EH (cell line): ENCODE data around the gene MKX.

ENCODE experiments used
- DNase-seq: peaks from one replicate; pipeline ENCODE4 v3.0.0-alpha.2; 2015; ENCODE audit warnings: low read depth

MKX gene

DNA sequence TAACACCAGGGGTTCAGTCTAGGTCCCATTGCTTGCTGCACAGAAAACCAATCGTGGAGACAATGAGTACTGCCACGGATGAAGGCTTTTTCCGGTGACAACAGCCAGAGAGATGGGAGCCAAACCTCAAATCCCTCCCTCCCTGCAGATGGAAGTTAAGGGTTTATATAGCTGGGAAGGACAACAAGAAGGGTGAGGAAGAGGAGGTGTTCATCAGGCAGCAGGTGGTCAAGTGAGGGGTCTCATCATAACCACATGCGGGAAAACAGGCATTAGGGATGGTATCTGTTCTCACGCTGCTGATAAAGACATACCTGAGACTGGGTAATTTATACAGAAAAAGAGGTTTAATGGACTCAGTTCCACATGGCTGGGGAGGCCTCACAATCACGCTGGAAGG is 91.3 kb downstream of the MKX start:
- no peak for DNase-seq

DNA sequence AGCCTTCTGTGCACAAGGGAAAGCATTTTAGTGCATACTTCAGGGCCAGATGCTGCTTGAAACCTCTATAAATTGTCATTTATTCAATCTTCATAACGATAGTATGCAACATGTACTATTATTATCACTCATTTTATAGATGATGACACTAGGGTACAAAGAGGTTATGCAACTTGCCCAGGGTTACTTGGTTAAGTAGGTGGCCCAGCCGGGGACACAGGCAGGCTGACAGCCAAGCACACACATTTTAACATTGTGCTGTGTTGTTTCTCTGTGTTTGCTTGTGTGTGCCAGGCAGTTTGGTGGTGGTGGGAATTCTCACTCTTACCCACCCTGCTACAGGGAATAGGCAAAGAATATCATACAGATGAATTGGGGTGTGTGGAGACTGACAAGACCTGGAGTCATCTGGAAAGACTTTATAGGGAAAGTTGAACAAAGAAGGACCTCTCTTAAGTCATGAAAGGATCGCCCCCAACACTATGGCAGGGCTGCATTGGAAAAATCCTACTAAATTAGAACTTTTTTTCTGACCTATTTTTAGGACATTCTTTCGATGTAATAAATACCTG is 98.9 kb downstream of the MKX start:
- no peak for DNase-seq

- DNase-seq, result peak; percentile 84
Measured at GRCh38 chr10:27646194-27646593, 99.4 kb downstream of the MKX start.

GRCh38 chr10:27644307-27644939 is 101.2 kb downstream of the MKX start:
- no peak for DNase-seq

GRCh38 chr10:27643301-27643700 is 102.3 kb downstream of the MKX start:
- no peak for DNase-seq

DNA sequence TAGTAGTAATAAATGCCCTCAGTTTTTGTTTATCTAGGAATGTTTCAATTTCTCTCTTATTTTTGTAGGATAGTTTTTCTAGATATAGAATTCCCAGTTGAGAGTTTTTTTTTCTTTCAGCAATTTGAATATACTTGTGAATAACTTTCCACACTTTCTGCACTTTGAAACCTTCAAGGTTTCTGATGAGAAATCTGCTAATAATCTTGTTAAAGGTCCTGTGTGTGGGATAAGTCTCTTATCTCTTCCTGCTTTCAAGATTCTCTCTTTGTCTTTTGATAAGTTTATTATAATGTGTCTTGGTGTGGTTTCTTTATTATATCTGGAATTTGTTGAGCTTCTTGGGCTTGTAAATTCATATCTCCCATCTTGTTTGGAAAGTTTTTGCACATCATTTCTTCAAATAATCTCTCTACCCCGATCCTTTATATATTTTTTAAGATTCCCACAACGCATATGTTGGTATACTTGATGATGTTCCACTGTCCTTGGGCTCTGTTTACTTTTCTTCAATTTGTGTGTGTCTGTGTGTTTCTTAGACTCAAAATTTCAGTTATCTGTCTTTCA is 103.5 kb downstream of the MKX start:
- DNase-seq, result no peak

DNA sequence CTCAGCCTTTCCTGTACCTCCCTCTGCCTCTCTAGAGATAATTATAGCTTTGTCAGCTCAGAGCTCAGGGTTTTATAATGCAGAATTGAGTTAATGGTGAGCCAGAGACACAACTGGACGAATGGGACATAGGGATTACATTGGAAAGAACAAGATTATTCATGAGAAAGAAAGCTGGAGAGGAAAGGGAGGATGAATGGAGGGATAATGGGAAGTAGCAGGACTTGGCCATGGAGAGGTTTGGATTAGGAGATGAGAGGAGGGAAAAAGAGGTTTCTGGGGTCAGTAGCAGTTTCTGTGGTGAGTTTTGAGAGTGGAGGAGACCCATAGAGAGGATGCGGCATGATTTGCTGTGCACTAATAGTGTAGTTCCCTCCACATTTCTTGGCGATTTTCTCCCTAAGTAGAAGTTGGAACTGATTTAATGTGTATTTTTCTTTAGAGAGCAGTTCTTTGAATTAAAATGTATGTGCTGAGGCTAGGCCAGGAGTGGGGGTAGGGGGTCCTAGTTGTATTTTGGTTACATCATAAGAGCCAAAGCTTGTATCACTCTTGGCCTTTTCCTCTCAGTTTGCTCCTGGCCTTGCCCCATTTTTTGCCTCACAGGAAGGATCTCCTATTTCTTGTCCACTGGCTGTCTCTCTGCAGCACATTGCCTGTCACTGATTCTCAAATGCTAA is 107.4 kb downstream of the MKX start:
- no peak for DNase-seq

GRCh38 chr10:27637601-27638000 is 108.0 kb downstream of the MKX start:
- peak; percentile 83 for DNase-seq

- no peak for DNase-seq
Measured at GRCh38 chr10:27636816-27637215, 108.8 kb downstream of the MKX start.

- DNase-seq, result no peak
Measured at GRCh38 chr10:27635699-27636270, 109.8 kb downstream of the MKX start.

DNA sequence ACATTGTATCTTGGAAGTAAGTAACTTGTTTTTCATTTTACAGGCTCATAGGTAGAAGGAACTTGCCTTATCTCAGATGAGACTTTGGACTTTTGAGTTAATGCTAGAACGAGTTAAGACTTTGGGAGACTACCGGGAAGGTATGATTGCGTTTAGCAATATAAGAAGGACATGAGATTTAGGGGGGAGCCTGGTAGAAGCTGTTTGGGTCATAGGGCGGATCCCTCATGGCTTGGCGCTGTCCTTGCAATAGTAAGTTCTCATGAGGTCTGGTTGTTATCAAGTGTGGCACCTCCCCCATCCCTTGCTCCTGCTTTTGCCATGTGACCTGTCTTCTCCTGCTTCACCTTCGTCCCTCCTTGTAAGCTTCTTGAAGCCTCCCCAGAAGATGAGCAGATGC is 110.3 kb downstream of the MKX start:
- no peak for DNase-seq

DNA sequence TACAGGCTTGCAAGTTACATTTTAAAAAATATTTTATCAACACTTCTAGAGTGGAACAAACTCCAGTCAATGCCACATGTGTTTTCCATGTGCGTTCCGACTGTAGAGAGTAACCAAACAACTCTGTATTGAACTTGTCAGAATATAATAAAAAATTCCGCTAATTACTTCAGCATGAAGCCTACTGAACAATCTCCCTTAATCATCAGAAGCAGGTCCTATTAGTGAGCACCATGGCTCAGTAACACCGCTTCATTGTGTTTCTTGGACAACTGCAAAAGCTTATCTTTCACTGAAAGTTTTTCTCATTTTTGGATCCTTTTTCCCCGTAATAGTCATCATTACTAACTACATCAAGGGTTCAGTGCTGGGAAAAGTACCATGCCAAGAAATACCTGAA is 117.0 kb downstream of the MKX start:
- DNase-seq, result peak; percentile 15

DNA sequence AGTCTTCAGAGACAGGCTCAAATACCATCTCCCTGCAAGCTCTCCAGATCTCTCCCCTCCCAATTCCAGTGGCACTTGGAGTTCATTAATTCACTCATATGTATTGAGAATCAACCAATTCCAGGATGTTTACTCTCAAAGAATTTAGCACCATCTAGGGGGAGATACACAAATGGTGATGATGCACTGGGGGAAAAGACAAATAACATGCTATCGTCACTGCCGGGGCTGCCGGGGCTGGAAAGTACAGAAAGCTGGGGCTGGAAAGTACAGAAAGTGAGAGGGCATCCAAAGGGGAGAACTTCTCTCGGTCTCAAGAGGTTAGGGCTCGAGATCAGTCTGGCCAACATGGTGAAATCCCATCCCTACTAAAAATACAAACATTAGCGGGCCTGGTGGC is 118.7 kb downstream of the MKX start:
- no peak for DNase-seq

DNA sequence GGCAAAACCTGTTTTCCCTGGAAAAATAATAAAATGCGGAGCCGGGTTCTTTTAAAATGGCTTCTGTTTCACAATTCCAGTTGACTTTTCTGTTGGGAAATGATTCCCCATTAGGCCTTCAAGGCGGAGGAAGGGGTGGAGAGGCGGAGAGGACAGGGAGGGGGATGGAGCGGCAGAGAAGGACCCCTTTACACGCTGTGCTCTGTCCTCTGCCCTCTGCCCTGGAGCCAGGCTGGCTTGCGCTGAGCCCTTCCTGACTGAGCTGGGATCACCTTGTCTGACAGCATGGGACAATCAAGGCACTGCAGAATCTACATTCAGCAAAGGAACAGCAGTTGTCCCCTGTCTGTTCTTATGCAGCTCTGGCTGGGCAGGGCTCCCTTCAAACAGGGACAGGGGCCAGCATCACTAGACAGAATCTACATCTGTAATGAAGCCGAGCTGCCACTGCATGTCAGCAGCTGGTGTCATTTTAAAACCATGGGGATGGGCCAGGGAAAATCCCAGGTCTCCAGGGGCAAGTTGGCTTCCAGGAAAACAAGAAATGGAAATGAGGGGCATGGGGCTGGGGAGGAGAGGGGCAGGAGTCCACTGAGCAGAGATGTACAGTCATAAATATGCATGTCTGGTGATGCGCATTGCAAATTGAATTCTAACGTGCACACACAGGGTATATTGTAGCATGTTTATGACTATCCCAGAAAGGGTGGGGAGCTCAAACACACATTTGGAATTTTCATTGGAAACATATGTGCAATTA is 120.0 kb downstream of the MKX start:
- DNase-seq, result peak; percentile 41

GRCh38 chr10:27624941-27625340 is 120.7 kb downstream of the MKX start:
- DNase-seq, result no peak
